Activated CD4-positive, CD25-positive, alpha-beta regulatory T cell treated with anti-CD3 and anti-CD28 coated beads, Interleukin-2, amount 50 U/mL, for 16 hours (primary cell): ENCODE data around the gene PTPRN2.

ENCODE experiments used
- DNase-seq: peaks from one replicate; pipeline ENCODE4 v3.0.0-alpha.2; 2020; ENCODE audit warnings: low read depth, low spot score

PTPRN2 gene

GRCh38 chr7:158019726-158020705 is 567.6 kb downstream of the PTPRN2 start:
- no peak for DNase-seq

GRCh38 chr7:158018971-158019645 is 568.5 kb downstream of the PTPRN2 start:
- DNase-seq = no peak

- DNase-seq = no peak
Measured at GRCh38 chr7:158018098-158018762, 569.4 kb downstream of the PTPRN2 start.

- DNase-seq = no peak
Measured at GRCh38 chr7:158017111-158018097, 570.2 kb downstream of the PTPRN2 start.

- no peak for DNase-seq
Measured at GRCh38 chr7:158016180-158017097, 571.2 kb downstream of the PTPRN2 start.

GRCh38 chr7:158015403-158016179 is 572.0 kb downstream of the PTPRN2 start:
- DNase-seq = no peak

GRCh38 chr7:158014976-158015375 is 572.6 kb downstream of the PTPRN2 start:
- no peak for DNase-seq

- DNase-seq = no peak
Measured at GRCh38 chr7:158013085-158013668, 574.4 kb downstream of the PTPRN2 start.

- no peak for DNase-seq
Measured at GRCh38 chr7:158011941-158012340, 575.7 kb downstream of the PTPRN2 start.

- no peak for DNase-seq
Measured at GRCh38 chr7:158010961-158011693, 576.5 kb downstream of the PTPRN2 start.

GRCh38 chr7:158009886-158010285 is 577.7 kb downstream of the PTPRN2 start:
- no peak for DNase-seq

- no peak for DNase-seq
Measured at GRCh38 chr7:158008267-158008666, 579.4 kb downstream of the PTPRN2 start.

- no peak for DNase-seq
Measured at GRCh38 chr7:158007697-158008257, 579.8 kb downstream of the PTPRN2 start.

- no peak for DNase-seq
Measured at GRCh38 chr7:158006841-158007696, 580.6 kb downstream of the PTPRN2 start.

GRCh38 chr7:158005531-158005930 is 582.1 kb downstream of the PTPRN2 start:
- no peak for DNase-seq

- DNase-seq = no peak
Measured at GRCh38 chr7:158004123-158004490, 583.5 kb downstream of the PTPRN2 start.
